B cell (primary cell): Measurements from ENCODE around the gene AUP1. TPM values are rescaled to one million over a fixed set of nuclear protein-coding genes. Genes with fewer than 3 reads are reported as not detected.
A peak's percentile ranks its signal among the peaks of the same experiment; 100 is the strongest.

Experiments used
- ATAC-seq: fragments of 200-7000 bp; cut with Tn5 transposase; one replicate; pipeline ENCODE4 v1.10.0; 2021; ENCODE audit warnings: low read depth, mild to moderate bottlenecking, moderate number of reproducible peaks, moderate library complexity
- CTCF ChIA-PET: fragments of 350-600 bp; sonication (Branson Sonifier 250); formaldehyde crosslinking; loops from one replicate; lab custom pipeline; 2021; ENCODE audit warnings: antibody characterized with exemption, inconsistent platforms; lab: Charles Lee
- POLR2A ChIA-PET: fragments of 350-600 bp; sonication (Branson Sonifier 250); formaldehyde crosslinking; loops from one replicate; lab custom pipeline; 2021; ENCODE audit warnings: antibody characterized with exemption; lab: Charles Lee
- DNase-seq: peaks from one replicate; pipeline ENCODE4 v3.0.0; 2013
- H2AFZ ChIP-seq: 2 replicates; pipeline ENCODE4 v1.6.1; 2012; ENCODE audit warnings: mild to moderate bottlenecking, low read depth, low read length; ENCODE audit not compliant: insufficient read depth, poor library complexity, severe bottlenecking
- H3K27ac ChIP-seq, 2 donors: 1 replicate in 1 of 2; 2 replicates in 1 of 2; pipeline ENCODE4 v1.5.1; 2012 to 2013; ENCODE audit warnings: low read length in 2 of 2, mild to moderate bottlenecking in 2 of 2, moderate library complexity in 1 of 2
- H3K27me3 ChIP-seq, 4 experiments: fragments of 200-600 bp in 1 of 4; sonication (generic) in 1 of 4; replicated peaks in 1 of 4; 1 replicate in 2 of 4; 2 replicates in 2 of 4; pipeline versions ENCODE4 v1.6.1 to v1.7.0; 2013 to 2016; ENCODE audit warnings: low read length in 3 of 4, mild to moderate bottlenecking in 2 of 4, mixed read lengths in 1 of 4, moderate library complexity in 1 of 4; ENCODE audit not compliant: insufficient read depth in 4 of 4, control insufficient read depth in 3 of 4; ENCODE audit errors: control extremely low read depth in 1 of 4
- H3K36me3 ChIP-seq, 2 experiments: replicated peaks in 1 of 2; 1 replicate in 1 of 2; 2 replicates in 1 of 2; pipeline versions ENCODE4 v1.6.1 to v1.7.1; 2013; ENCODE audit warnings: low read length in 1 of 2; ENCODE audit not compliant: insufficient read depth in 2 of 2, control insufficient read depth in 1 of 2; ENCODE audit errors: control extremely low read depth in 1 of 2, extremely low read depth in 1 of 2
- H3K4me1 ChIP-seq, 2 donors: fragments of 200-600 bp in 1 of 2; sonication (generic) in 1 of 2; 1 replicate in 1 of 2; 2 replicates in 1 of 2; pipeline versions ENCODE4 v1.5.1 to v1.6.1; 2013 to 2017; ENCODE audit warnings: low read length in 2 of 2; ENCODE audit not compliant: control insufficient read depth in 2 of 2, insufficient read depth in 2 of 2
- H3K4me2 ChIP-seq: replicated peaks from 2 replicates; pipeline ENCODE3; 2012; ENCODE audit warnings: mild to moderate bottlenecking, low read depth, low read length; ENCODE audit not compliant: poor library complexity, severe bottlenecking
- H3K4me3 ChIP-seq, 5 experiments: fragments of 200-600 bp in 1 of 5; sonication (generic) in 1 of 5; 1 replicate in 3 of 5; 2 replicates in 2 of 5; pipeline versions ENCODE4 v1.5.1 to v1.7.0; 2011 to 2016; ENCODE audit warnings: low read length in 4 of 5, mild to moderate bottlenecking in 4 of 5, low read depth in 2 of 5, control low read depth in 1 of 5, moderate library complexity in 1 of 5; ENCODE audit not compliant: insufficient read depth in 1 of 5; ENCODE audit errors: control extremely low read depth in 1 of 5, extremely low read depth in 1 of 5
- H3K79me2 ChIP-seq: fragments of 200-600 bp; sonication (generic); one replicate; pipeline ENCODE4 v1.6.0; 2016; ENCODE audit warnings: low read length; ENCODE audit not compliant: control insufficient read depth, insufficient read depth
- H3K9ac ChIP-seq: fragments of 200-600 bp; sonication (generic); 2 replicates; pipeline ENCODE4 v1.6.1; 2017; ENCODE audit warnings: mild to moderate bottlenecking, low read length, moderate library complexity
- H3K9me3 ChIP-seq, 3 donors: one replicate each; pipeline versions ENCODE4 v1.6.1 to v1.7.1; 2013; ENCODE audit warnings: low read length in 2 of 3; ENCODE audit not compliant: control insufficient read depth in 2 of 3, insufficient read depth in 1 of 3; ENCODE audit errors: control extremely low read depth in 1 of 3
- H4K20me1 ChIP-seq: 2 replicates; pipeline ENCODE4 v1.6.0; 2012; ENCODE audit warnings: mild to moderate bottlenecking, low read length; ENCODE audit not compliant: insufficient read depth, control insufficient read depth, poor library complexity, severe bottlenecking
- H3K27ac Mint-ChIP-seq: one replicate; pipeline ENCODE4 v1.8.0; 2021; ENCODE audit warnings: mixed read lengths
- H3K27me3 Mint-ChIP-seq: one replicate; pipeline ENCODE4 v1.8.0; 2021; ENCODE audit warnings: mixed read lengths
- H3K4me1 Mint-ChIP-seq: one replicate; pipeline ENCODE4 v1.8.0; 2021; ENCODE audit warnings: mixed read lengths
- H3K4me3 Mint-ChIP-seq: one replicate; pipeline ENCODE4 v1.8.0; 2021; ENCODE audit warnings: mixed read lengths
- H3K9me3 Mint-ChIP-seq: one replicate; pipeline ENCODE4 v1.8.0; 2022; ENCODE audit warnings: mixed read lengths; ENCODE audit not compliant: insufficient read depth
- CTCF ChIP-seq: fragments of 200-600 bp; IDR thresholded peaks from one replicate; pipeline ENCODE4 v1.8.0; 2022; ENCODE audit warnings: antibody characterized with exemption, mild to moderate bottlenecking
- EZH2 ChIP-seq: IDR thresholded peaks from 2 replicates; pipeline ENCODE4 v1.6.1; 2012; ENCODE audit warnings: borderline replicate concordance, low read depth, mild to moderate bottlenecking, moderate library complexity, low read length; ENCODE audit not compliant: insufficient read depth, poor library complexity, severe bottlenecking
- WGBS: methylation state at CpG from one replicate; pipeline ENCODE4 v1.1.5; 2013; ENCODE audit warnings: missing lambda C conversion rate; ENCODE audit not compliant: insufficient coverage; 5-methylcytosine and 5-hydroxymethylcytosine counted together
- intact Hi-C: fragments of 100-400 bp; cut with micrococcal nuclease; formaldehyde crosslinking; loops from one replicate; pipeline ENCODE4 v1.10.0; 2022
- polyA plus RNA-seq: library from polyadenylated mRNA; depleted of rRNA; stranded (reverse); fragments of >200 nt; gene quantifications from 2 replicates; pipeline ENCODE4 v1.2.3, GENCODE V29; 2012
- total RNA-seq, 2 donors: library from RNA; stranded (reverse); fragments of 120-200 nt in 1 of 2; gene quantifications; 1 replicate in 1 of 2; 2 replicates in 1 of 2; pipeline versions ENCODE4 v1.2.3 to v1.2.4, GENCODE V29; 2013 to 2022

The AUP1 gene
- total and polyA plus RNA-seq, 2 donors (not counting 1 experiment from before 2014, with no cell fraction given): 201 to 525 TPM

GRCh38 chr2:74481431-74481830 is 48.1 kb downstream of the AUP1 start:
- peaks cover 34% of the 10 kb centered on the region for H3K4me1 Mint-ChIP-seq
- ChIA-PET CTCF (interaction anchor here (0.9 to 7.1 kb wide), 10 partner anchors 9 to 106 kb away, joined by 3 to 149 read pairs (median 10); partner anchors contain the start of genes AUP1, HTRA2, INO80B and MRPL53), POLR2A (interaction anchor here (0.8 to 3.8 kb wide), 5 partner anchors 9 to 48 kb away, joined by 3 to 56 read pairs (median 19); partner anchors contain the start of genes AUP1, HTRA2, INO80B and MOGS)
- WGBS: no CpG with 5 or more reads among the region's 3 CpGs
- H3K79me2 ChIP-seq: peaks cover 67% of the 10 kb centered on the region
- H3K4me3 Mint-ChIP-seq: peak overlapping the region; percentile 100
- no peaks in the 10 kb centered on the region for H3K27me3 Mint-ChIP-seq
- no peaks in the 10 kb centered on the region for H3K9me3 ChIP-seq
- H3K4me1 ChIP-seq: peaks cover 21 to 29% of the 10 kb centered on the region in 2 donors
- H3K9ac ChIP-seq: peak overlapping the region; percentile 91
- no peaks in the 10 kb centered on the region for H3K27me3 ChIP-seq
- peaks cover 0 to 25% of the 10 kb centered on the region in 2 experiments for H3K36me3 ChIP-seq
- ATAC-seq (no peak), DNase-seq (no peak)
- no peak overlapping the region for H2AFZ ChIP-seq
- TF ChIP-seq EZH2 (no peak), CTCF (no peak)
- no peak overlapping the region for H3K27ac Mint-ChIP-seq
- peaks cover 33% of the 10 kb centered on the region for H4K20me1 ChIP-seq
- peak overlapping the region; percentile 90 for H3K4me2 ChIP-seq
- peak overlapping the region in 1 of 2 donors; percentile 84 for H3K27ac ChIP-seq
- no peaks in the 10 kb centered on the region for H3K9me3 Mint-ChIP-seq
- H3K4me3 ChIP-seq: peak overlapping the region in 3 of 5 experiments; percentile 87 to 96 (median 88)
- intact Hi-C loops: no loop called here

Other genes starting within 250 kb of the AUP1 start
- 9.7 and 12.3 TPM in 2 replicates for gene SLC4A5, start 186.3 kb downstream of the AUP1 start, total RNA-seq
- gene SLC4A5, start 186.3 kb downstream of the AUP1 start, polyA plus RNA-seq: 2.7 and 3.3 TPM in 2 replicates
- gene DCTN1, start 149.4 kb downstream of the AUP1 start, total RNA-seq: 134 and 143 TPM in 2 replicates
- gene DCTN1, start 149.4 kb downstream of the AUP1 start, polyA plus RNA-seq: 45.6 and 46.7 TPM in 2 replicates
- gene C2orf81, start 108.1 kb downstream of the AUP1 start, total RNA-seq: 8.6 and 9.1 TPM in 2 replicates
- gene C2orf81, start 108.1 kb downstream of the AUP1 start, polyA plus RNA-seq: 2.5 and 5.4 TPM in 2 replicates
- gene WDR54, start 108.0 kb downstream of the AUP1 start, total RNA-seq: 39.0 and 42.2 TPM in 2 replicates
- gene WDR54, start 108.0 kb downstream of the AUP1 start, polyA plus RNA-seq: 36.5 and 52.8 TPM in 2 replicates
- gene RTKN, start 87.8 kb downstream of the AUP1 start, total RNA-seq: 10.5 and 12.2 TPM in 2 replicates
- 5.1 TPM in 2 replicates for gene RTKN, start 87.8 kb downstream of the AUP1 start, polyA plus RNA-seq
- gene INO80B, start 74.6 kb downstream of the AUP1 start, total RNA-seq: 77.5 and 78.6 TPM in 2 replicates
- gene INO80B, start 74.6 kb downstream of the AUP1 start, polyA plus RNA-seq: 30.4 and 38.3 TPM in 2 replicates
- gene WBP1, start 71.3 kb downstream of the AUP1 start, total RNA-seq: 91.5 and 98.4 TPM in 2 replicates
- gene WBP1, start 71.3 kb downstream of the AUP1 start, polyA plus RNA-seq: 159 and 207 TPM in 2 replicates
- gene MOGS, start 64.3 kb downstream of the AUP1 start, total RNA-seq: 87.8 and 88.2 TPM in 2 replicates
- 61.6 and 103 TPM in 2 replicates for gene MOGS, start 64.3 kb downstream of the AUP1 start, polyA plus RNA-seq
- 61.5 and 70.0 TPM in 2 replicates for gene MRPL53, start 57.0 kb downstream of the AUP1 start, total RNA-seq
- 32.9 and 59.3 TPM in 2 replicates for gene MRPL53, start 57.0 kb downstream of the AUP1 start, polyA plus RNA-seq
- gene CCDC142, start 46.7 kb downstream of the AUP1 start, total RNA-seq: 61.6 and 69.3 TPM in 2 replicates
- 12.4 and 13.0 TPM in 2 replicates for gene CCDC142, start 46.7 kb downstream of the AUP1 start, polyA plus RNA-seq
- 69.4 and 72.3 TPM in 2 replicates for gene TTC31, start 46.6 kb downstream of the AUP1 start, total RNA-seq
- gene TTC31, start 46.6 kb downstream of the AUP1 start, polyA plus RNA-seq: 50.3 and 68.5 TPM in 2 replicates
- gene LBX2, start 30.1 kb downstream of the AUP1 start, total RNA-seq: 0.97 and 2.0 TPM in 2 replicates
- gene LBX2, start 30.1 kb downstream of the AUP1 start, polyA plus RNA-seq: 1.1 TPM in 1 of 2 replicates, not detected in the other
- gene PCGF1, start 22.0 kb downstream of the AUP1 start, total RNA-seq: 34.3 and 40.1 TPM in 2 replicates
- 21.9 and 30.0 TPM in 2 replicates for gene PCGF1, start 22.0 kb downstream of the AUP1 start, polyA plus RNA-seq
- gene TLX2, start 15.3 kb downstream of the AUP1 start, total RNA-seq: 0.19 TPM in 1 of 2 replicates, not detected in the other
- gene TLX2, start 15.3 kb downstream of the AUP1 start, polyA plus RNA-seq: 0.06 TPM in 1 of 2 replicates, not detected in the other
- 0.57 and 0.87 TPM in 2 replicates for gene DQX1, start 3.5 kb downstream of the AUP1 start, total RNA-seq
- 0.46 and 1.1 TPM in 2 replicates for gene DQX1, start 3.5 kb downstream of the AUP1 start, polyA plus RNA-seq
- gene HTRA2, start 227 bp upstream of the AUP1 start, total RNA-seq: 52.2 and 52.8 TPM in 2 replicates
- 111 and 112 TPM in 2 replicates for gene HTRA2, start 227 bp upstream of the AUP1 start, polyA plus RNA-seq
- gene LOXL3, start 24.2 kb upstream of the AUP1 start, total RNA-seq: 0.66 and 1.2 TPM in 2 replicates
- 0.97 and 1.2 TPM in 2 replicates for gene LOXL3, start 24.2 kb upstream of the AUP1 start, polyA plus RNA-seq
- gene DOK1, start 25.0 kb upstream of the AUP1 start, total RNA-seq: 41.4 and 46.5 TPM in 2 replicates
- 23.1 and 29.1 TPM in 2 replicates for gene DOK1, start 25.0 kb upstream of the AUP1 start, polyA plus RNA-seq
- gene M1AP, start 118.6 kb upstream of the AUP1 start, total RNA-seq: not detected in 2 replicates
- gene M1AP, start 118.6 kb upstream of the AUP1 start, polyA plus RNA-seq: 0.15 TPM in 1 of 2 replicates, not detected in the other
- 18.9 and 19.3 TPM in 2 replicates for gene SEMA4F, start 124.5 kb upstream of the AUP1 start, total RNA-seq
- 4.5 and 5.4 TPM in 2 replicates for gene SEMA4F, start 124.5 kb upstream of the AUP1 start, polyA plus RNA-seq